Activated naive CD8-positive, alpha-beta T cell treated with anti-CD3 and anti-CD28 coated beads for 36 hours (primary cell): ENCODE data around the gene SNRK. TPM values are rescaled to one million over a fixed set of nuclear protein-coding genes. Genes with fewer than 3 reads are reported as not detected.
A peak's percentile ranks its signal among the peaks of the same experiment; 100 is the strongest.

Experiments
- DNase-seq: peaks from one replicate; pipeline ENCODE4 v3.0.0; 2021
- H3K27ac Mint-ChIP-seq: one replicate; pipeline ENCODE4 v1.8.0; 2022; ENCODE audit warnings: mild to moderate bottlenecking, moderate library complexity, mixed read lengths
- H3K27me3 Mint-ChIP-seq: one replicate; pipeline ENCODE4 v1.8.0; 2022; ENCODE audit warnings: mild to moderate bottlenecking, mixed read lengths
- H3K36me3 Mint-ChIP-seq: one replicate; pipeline ENCODE4 v1.8.0; 2021; ENCODE audit warnings: mild to moderate bottlenecking, mixed read lengths
- H3K4me1 Mint-ChIP-seq: one replicate; pipeline ENCODE4 v1.8.0; 2021; ENCODE audit warnings: mixed read lengths
- H3K4me3 Mint-ChIP-seq: one replicate; pipeline ENCODE4 v1.8.0; 2022; ENCODE audit warnings: mild to moderate bottlenecking, moderate library complexity, mixed read lengths
- H3K9me3 Mint-ChIP-seq: one replicate; pipeline ENCODE4 v1.8.0; 2022; ENCODE audit warnings: mixed read lengths
- total RNA-seq, 2 experiments: library from RNA; stranded (reverse); gene quantifications; one replicate each; pipeline ENCODE4 v1.2.3, GENCODE V29; 2021

The SNRK gene
- total RNA-seq, 2 experiments from 2014 or later, result 26.8 to 29.3 TPM

GRCh38 chr3:43287500-43287873, 1.1 kb downstream of the SNRK start:
- peak overlapping the region; percentile 90 for H3K27ac Mint-ChIP-seq
- peak overlapping the region; percentile 88 for H3K4me3 Mint-ChIP-seq
- DNase-seq, result no peak
- peaks cover 48% of the 10 kb centered on the region for H3K4me1 Mint-ChIP-seq
- H3K36me3 Mint-ChIP-seq, result peaks cover 17% of the 10 kb centered on the region
- H3K9me3 Mint-ChIP-seq, result no peaks in the 10 kb centered on the region
- no peaks in the 10 kb centered on the region for H3K27me3 Mint-ChIP-seq

GRCh38 chr3:43288366-43288765, 2.0 kb downstream of the SNRK start:
- Mint-ChIP-seq H3K27me3 (no peaks in the 10 kb centered on the region), H3K4me3 (peak overlapping the region; percentile 88), H3K36me3 (peaks cover 20% of the 10 kb centered on the region), H3K9me3 (no peaks in the 10 kb centered on the region), H3K27ac (peak overlapping the region; percentile 90), H3K4me1 (peaks cover 56% of the 10 kb centered on the region)
- DNase-seq, result no peak

GRCh38 chr3:43288850-43289249, 2.5 kb downstream of the SNRK start:
- peaks cover 20% of the 10 kb centered on the region for H3K36me3 Mint-ChIP-seq
- H3K27me3 Mint-ChIP-seq, result no peaks in the 10 kb centered on the region
- peak overlapping the region; percentile 88 for H3K4me3 Mint-ChIP-seq
- DNase-seq, result no peak
- H3K4me1 Mint-ChIP-seq, result peaks cover 58% of the 10 kb centered on the region
- H3K9me3 Mint-ChIP-seq, result no peaks in the 10 kb centered on the region
- peak overlapping the region; percentile 90 for H3K27ac Mint-ChIP-seq

GRCh38 chr3:43289401-43289800, 3.1 kb downstream of the SNRK start:
- Mint-ChIP-seq H3K9me3 (no peaks in the 10 kb centered on the region), H3K36me3 (peaks cover 20% of the 10 kb centered on the region), H3K27ac (peak overlapping the region; percentile 90), H3K4me1 (peaks cover 63% of the 10 kb centered on the region), H3K27me3 (no peaks in the 10 kb centered on the region), H3K4me3 (peak overlapping the region; percentile 88)
- DNase-seq, result no peak

GRCh38 chr3:43289841-43290470, 3.6 kb downstream of the SNRK start:
- peaks cover 68% of the 10 kb centered on the region for H3K4me1 Mint-ChIP-seq
- no peak for DNase-seq
- H3K9me3 Mint-ChIP-seq, result no peaks in the 10 kb centered on the region
- peak overlapping the region; percentile 90 for H3K27ac Mint-ChIP-seq
- peaks cover 20% of the 10 kb centered on the region for H3K36me3 Mint-ChIP-seq
- peak overlapping the region; percentile 88 for H3K4me3 Mint-ChIP-seq
- H3K27me3 Mint-ChIP-seq, result no peaks in the 10 kb centered on the region

GRCh38 chr3:43290956-43291355, 4.6 kb downstream of the SNRK start:
- Mint-ChIP-seq H3K4me3 (peak overlapping the region; percentile 88), H3K36me3 (peaks cover 22% of the 10 kb centered on the region)

GRCh38 chr3:43291546-43291945, 5.2 kb downstream of the SNRK start:
- Mint-ChIP-seq H3K4me3 (peak overlapping the region; percentile 88), H3K36me3 (peaks cover 22% of the 10 kb centered on the region), H3K27ac (peak overlapping the region; percentile 90)

More at GRCh38 chr3:43290956-43291355, 4.6 kb downstream of the SNRK start:
- no peak for DNase-seq
- Mint-ChIP-seq H3K9me3 (no peaks in the 10 kb centered on the region), H3K27ac (peak overlapping the region; percentile 90), H3K27me3 (no peaks in the 10 kb centered on the region), H3K4me1 (peaks cover 71% of the 10 kb centered on the region)

GRCh38 chr3:43294975-43295374, 8.6 kb downstream of the SNRK start:
- DNase-seq, result no peak
- H3K36me3 Mint-ChIP-seq, result peaks cover 12% of the 10 kb centered on the region
- H3K9me3 Mint-ChIP-seq, result no peaks in the 10 kb centered on the region
- H3K4me1 Mint-ChIP-seq, result peaks cover 85% of the 10 kb centered on the region
- peak overlapping the region; percentile 26 for H3K4me3 Mint-ChIP-seq
- no peaks in the 10 kb centered on the region for H3K27me3 Mint-ChIP-seq
- peak overlapping the region; percentile 83 for H3K27ac Mint-ChIP-seq

More at GRCh38 chr3:43291546-43291945, 5.2 kb downstream of the SNRK start:
- Mint-ChIP-seq H3K4me1 (peaks cover 75% of the 10 kb centered on the region), H3K9me3 (no peaks in the 10 kb centered on the region), H3K27me3 (no peaks in the 10 kb centered on the region)
- no peak for DNase-seq

GRCh38 chr3:43296565-43296964, 10.2 kb downstream of the SNRK start:
- peak; percentile 40 for DNase-seq
- peaks cover 74% of the 10 kb centered on the region for H3K4me1 Mint-ChIP-seq
- H3K27me3 Mint-ChIP-seq, result no peaks in the 10 kb centered on the region
- H3K4me3 Mint-ChIP-seq, result peak overlapping the region; percentile 77
- no peaks in the 10 kb centered on the region for H3K9me3 Mint-ChIP-seq
- peaks cover 7% of the 10 kb centered on the region for H3K36me3 Mint-ChIP-seq
- H3K27ac Mint-ChIP-seq, result peak overlapping the region; percentile 90

- Mint-ChIP-seq H3K9me3 (no peaks in the 10 kb centered on the region), H3K27me3 (no peaks in the 10 kb centered on the region), H3K4me3 (peak overlapping the region; percentile 74), H3K27ac (peak overlapping the region; percentile 90), H3K36me3 (peaks cover 7% of the 10 kb centered on the region), H3K4me1 (peaks cover 73% of the 10 kb centered on the region)
- DNase-seq, result no peak
Measured at GRCh38 chr3:43298292-43298691, 12.0 kb downstream of the SNRK start.

GRCh38 chr3:43298761-43299160, 12.4 kb downstream of the SNRK start:
- H3K4me3 Mint-ChIP-seq, result peak overlapping the region; percentile 74
- H3K9me3 Mint-ChIP-seq, result no peaks in the 10 kb centered on the region
- no peak for DNase-seq
- peaks cover 12% of the 10 kb centered on the region for H3K36me3 Mint-ChIP-seq
- H3K27me3 Mint-ChIP-seq, result no peaks in the 10 kb centered on the region
- H3K4me1 Mint-ChIP-seq, result peaks cover 75% of the 10 kb centered on the region
- peak overlapping the region; percentile 90 for H3K27ac Mint-ChIP-seq

GRCh38 chr3:43302116-43302880, 16.0 kb downstream of the SNRK start:
- Mint-ChIP-seq H3K4me3 (no peak overlapping the region), H3K27ac (peak overlapping the region; percentile 82), H3K4me1 (peaks cover 67% of the 10 kb centered on the region), H3K9me3 (no peaks in the 10 kb centered on the region), H3K36me3 (peaks cover 28% of the 10 kb centered on the region), H3K27me3 (no peaks in the 10 kb centered on the region)
- no peak for DNase-seq

GRCh38 chr3:43304126-43304525, 17.8 kb downstream of the SNRK start:
- peaks cover 44% of the 10 kb centered on the region for H3K36me3 Mint-ChIP-seq
- peak overlapping the region; percentile 64 for H3K27ac Mint-ChIP-seq
- peaks cover 7% of the 10 kb centered on the region for H3K9me3 Mint-ChIP-seq
- DNase-seq, result no peak
- no peak overlapping the region for H3K4me3 Mint-ChIP-seq
- no peaks in the 10 kb centered on the region for H3K27me3 Mint-ChIP-seq
- peaks cover 71% of the 10 kb centered on the region for H3K4me1 Mint-ChIP-seq

GRCh38 chr3:43307226-43307625, 20.9 kb downstream of the SNRK start:
- Mint-ChIP-seq H3K4me1 (peaks cover 76% of the 10 kb centered on the region), H3K36me3 (peaks cover 65% of the 10 kb centered on the region), H3K27me3 (no peaks in the 10 kb centered on the region), H3K4me3 (peak overlapping the region; percentile 59), H3K27ac (peak overlapping the region; percentile 85), H3K9me3 (peaks cover 7% of the 10 kb centered on the region)
- no peak for DNase-seq

GRCh38 chr3:43307649-43308048, 21.3 kb downstream of the SNRK start:
- DNase-seq, result no peak
- Mint-ChIP-seq H3K27ac (peak overlapping the region; percentile 85), H3K4me3 (peak overlapping the region; percentile 59), H3K27me3 (no peaks in the 10 kb centered on the region), H3K36me3 (peaks cover 69% of the 10 kb centered on the region), H3K9me3 (peaks cover 9% of the 10 kb centered on the region), H3K4me1 (peaks cover 75% of the 10 kb centered on the region)
